ENCODE results near the gene CSGALNACT2.

GRCh38 chr10:43195557-43195956 lies 57.3 kb downstream of the CSGALNACT2 start:
- TF ChIP-seq EED (IDR thresholded peaks at IDR 0.05; ENCODE audit: low read depth) = no peak
- no peak for TF ChIP-seq TCF12 (IDR thresholded peaks at IDR 0.05; ENCODE audit: low read depth, low read length)
- no peak for TF ChIP-seq CREB1 (IDR thresholded peaks at IDR 0.05; ENCODE audit: low read depth)
- no peak for TF ChIP-seq POLR2A (IDR thresholded peaks at IDR 0.05; ENCODE audit: low read depth, low read length)
- TF ChIP-seq TCF7 (IDR thresholded peaks at IDR 0.05; ENCODE audit: borderline replicate concordance) = no peak
- no peak for TF ChIP-seq WRNIP1 (IDR thresholded peaks at IDR 0.05; ENCODE audit: borderline replicate concordance, low read depth, low read length)
- no peak for TF ChIP-seq NKRF (conservative IDR thresholded peaks at IDR 0.05)
- no peak for TF ChIP-seq RCOR1 (conservative IDR thresholded peaks at IDR 0.05; ENCODE audit: low read depth, low read length)
- TF ChIP-seq REST (IDR thresholded peaks at IDR 0.05; ENCODE audit: low read depth, low read length) = no peak
